ENCODE measurements around the gene ADORA1. TPM values are rescaled to one million over a fixed set of nuclear protein-coding genes. Genes with fewer than 3 reads are reported as not detected.

The ADORA1 gene
- total RNA-seq, 2 experiments from 2014 or later: not detected

- DNase-seq (no peak), ATAC-seq (no peak)
- peaks cover 2% of the 10 kb centered on the region for H3K27me3 Mint-ChIP-seq
- H3K9me3 Mint-ChIP-seq: no peaks in the 10 kb centered on the region
- intact Hi-C loops (cut with micrococcal nuclease): no loop called here
- H3K27ac Mint-ChIP-seq: no peak overlapping the region
- H3K36me3 Mint-ChIP-seq (ENCODE audit: low read depth): no peaks in the 10 kb centered on the region
- H3K4me3 Mint-ChIP-seq: no peak overlapping the region
- TF ChIP-seq CTCF (IDR thresholded peaks at IDR 0.05): no peak
- CTCF ChIA-PET: interaction anchor here (1.0 to 2.2 kb wide), 2 partner anchors 19 to 113 kb away, joined by 4 to 7 read pairs; no protein-coding TSS in a partner anchor
- POLR2A ChIA-PET: no interaction called here
- H3K4me1 Mint-ChIP-seq (ENCODE audit: low read depth): no peaks in the 10 kb centered on the region
These were observed 24.9 kb downstream of the ADORA1 start for GRCh38 chr1:203152158-203153034.

GRCh38 chr1:203153051-203153988 is 25.8 kb downstream of the ADORA1 start:
- intact Hi-C loops (cut with micrococcal nuclease): no loop called here
- no peak for TF ChIP-seq CTCF (IDR thresholded peaks at IDR 0.05)
- no peaks in the 10 kb centered on the region for H3K9me3 Mint-ChIP-seq
- no peak overlapping the region for H3K4me3 Mint-ChIP-seq
- no peaks in the 10 kb centered on the region for H3K4me1 Mint-ChIP-seq (ENCODE audit: low read depth)
- no peaks in the 10 kb centered on the region for H3K36me3 Mint-ChIP-seq (ENCODE audit: low read depth)
- ChIA-PET CTCF (interaction anchor here (1.0 kb wide), 1 partner anchor 114 kb away, joined by 4 read pairs; no protein-coding TSS in a partner anchor), POLR2A (no interaction called here)
- no peak overlapping the region for H3K27ac Mint-ChIP-seq
- DNase-seq: no peak
- no peak for ATAC-seq
- H3K27me3 Mint-ChIP-seq: peaks cover 2% of the 10 kb centered on the region

- no peak for TF ChIP-seq CTCF (IDR thresholded peaks at IDR 0.05)
- no peaks in the 10 kb centered on the region for H3K36me3 Mint-ChIP-seq (ENCODE audit: low read depth)
- no peaks in the 10 kb centered on the region for H3K9me3 Mint-ChIP-seq
- POLR2A ChIA-PET: no interaction called here
- H3K27me3 Mint-ChIP-seq: peaks cover 2% of the 10 kb centered on the region
- no peaks in the 10 kb centered on the region for H3K4me1 Mint-ChIP-seq (ENCODE audit: low read depth)
- ATAC-seq (no peak), DNase-seq (no peak)
- CTCF ChIA-PET: no interaction called here
- no peak overlapping the region for H3K4me3 Mint-ChIP-seq
- intact Hi-C loops (cut with micrococcal nuclease): no loop called here
- no peak overlapping the region for H3K27ac Mint-ChIP-seq
These were observed 26.7 kb downstream of the ADORA1 start for GRCh38 chr1:203153989-203154821.

GRCh38 chr1:203156280-203156679 is 28.8 kb downstream of the ADORA1 start:
- Mint-ChIP-seq H3K27me3 (peaks cover 3% of the 10 kb centered on the region), H3K27ac (no peak overlapping the region), H3K9me3 (no peaks in the 10 kb centered on the region), H3K4me1 (ENCODE audit: low read depth) (no peaks in the 10 kb centered on the region), H3K4me3 (no peak overlapping the region), H3K36me3 (ENCODE audit: low read depth) (no peaks in the 10 kb centered on the region)
- DNase-seq (no peak), ATAC-seq (no peak)
- no peak for TF ChIP-seq CTCF (IDR thresholded peaks at IDR 0.05)
- intact Hi-C loops (cut with micrococcal nuclease): no loop called here
- CTCF ChIA-PET: no interaction called here
- POLR2A ChIA-PET: no interaction called here

Measured in activated CD8-positive, alpha-beta T cell treated with anti-CD3 and anti-CD28 coated beads for 36 hours (primary cell).